Hepatocyte (in vitro differentiated cells): ENCODE data around the gene NCAPG2. TPM values are rescaled to one million over a fixed set of nuclear protein-coding genes. Genes with fewer than 3 reads are reported as not detected.

Source experiments
- DNase-seq: peaks from one replicate; pipeline ENCODE4 v3.0.0-alpha.2; 2016; ENCODE audit warnings: low spot score
- H2AFZ ChIP-seq: fragments of 200-600 bp; sonication (generic); 2 replicates; pipeline ENCODE4 v1.6.0; 2016; ENCODE audit warnings: antibody characterized with exemption, mild to moderate bottlenecking
- H3K27ac ChIP-seq: fragments of 200-600 bp; sonication (generic); 2 replicates; pipeline ENCODE4 v1.5.1; 2016; ENCODE audit warnings: mild to moderate bottlenecking
- H3K27me3 ChIP-seq: fragments of 200-600 bp; sonication (generic); 2 replicates; pipeline ENCODE4 v1.6.1; 2016
- H3K36me3 ChIP-seq: fragments of 200-600 bp; sonication (generic); replicated peaks from 2 replicates; pipeline ENCODE4 v1.5.1; 2016; ENCODE audit warnings: low read depth; ENCODE audit not compliant: insufficient read depth
- H3K4me1 ChIP-seq: fragments of 200-600 bp; sonication (generic); 2 replicates; pipeline ENCODE4 v1.5.1; 2016; ENCODE audit warnings: mild to moderate bottlenecking, moderate library complexity; ENCODE audit not compliant: insufficient read depth
- H3K4me2 ChIP-seq: fragments of 200-600 bp; sonication (generic); 2 replicates; pipeline ENCODE4 v1.6.0; 2016
- H3K4me3 ChIP-seq: fragments of 200-600 bp; sonication (generic); 2 replicates; pipeline ENCODE4 v1.5.1; 2016; ENCODE audit warnings: mild to moderate bottlenecking
- H3K79me2 ChIP-seq: fragments of 200-600 bp; sonication (generic); 2 replicates; pipeline ENCODE4 v1.6.0; 2017; ENCODE audit warnings: mild to moderate bottlenecking
- H3K9me2 ChIP-seq: fragments of 200-600 bp; sonication (generic); replicated peaks from 2 replicates; pipeline ENCODE4 v1.6.0; 2017; ENCODE audit warnings: mild to moderate bottlenecking; ENCODE audit not compliant: insufficient read depth
- H3K9me3 ChIP-seq: fragments of 200-600 bp; sonication (generic); 2 replicates; pipeline ENCODE4 v1.5.1; 2016; ENCODE audit warnings: low read depth, mild to moderate bottlenecking
- H4K20me1 ChIP-seq: fragments of 200-600 bp; sonication (generic); 2 replicates; pipeline ENCODE4 v1.6.0; 2016; ENCODE audit warnings: mild to moderate bottlenecking; ENCODE audit not compliant: insufficient read depth, poor library complexity, severe bottlenecking
- EZH2 ChIP-seq: fragments of 200-600 bp; sonication (generic); IDR thresholded peaks from 2 replicates; pipeline ENCODE4 v1.6.1; 2016; ENCODE audit warnings: antibody characterized with exemption, mild to moderate bottlenecking, borderline replicate concordance
- EZH2phosphoT487 ChIP-seq: fragments of 200-600 bp; sonication (generic); IDR thresholded peaks from one replicate; pipeline ENCODE4 v1.6.1; 2018; ENCODE audit warnings: antibody characterized with exemption, mild to moderate bottlenecking, low read depth, moderate library complexity; ENCODE audit not compliant: unreplicated experiment, severe bottlenecking
- WGBS: methylation state at CpG from one replicate; pipeline ENCODE4 v1.1.6; 2016; ENCODE audit warnings: low lambda C conversion rate; ENCODE audit errors: missing lambda C conversion rate; 5-methylcytosine and 5-hydroxymethylcytosine counted together
- polyA plus RNA-seq: library from polyadenylated mRNA; unstranded; fragments of >200 nt; fragmentation: Nextera tagmentation; extraction: Ambion mirVana; gene quantifications from 2 replicates; pipeline ENCODE4 v1.2.1, GENCODE V29; 2016
- total RNA-seq: library from RNA; depleted of rRNA; stranded (reverse); fragments of >200 nt; gene quantifications from 2 replicates; pipeline ENCODE4 v1.2.3, GENCODE V29; 2014
- TF ChIP-seq, protein P1 (sequence below): fragments of 200-600 bp; sonication (generic); IDR thresholded peaks from 2 replicates; pipeline ENCODE4 v1.5.1; 2016; ENCODE audit warnings: antibody characterized with exemption, mild to moderate bottlenecking; ENCODE audit not compliant: poor library complexity

Gene NCAPG2
- total and polyA plus RNA-seq, 2 experiments from 2014 or later, result 6.2 to 9.5 TPM

DNA sequence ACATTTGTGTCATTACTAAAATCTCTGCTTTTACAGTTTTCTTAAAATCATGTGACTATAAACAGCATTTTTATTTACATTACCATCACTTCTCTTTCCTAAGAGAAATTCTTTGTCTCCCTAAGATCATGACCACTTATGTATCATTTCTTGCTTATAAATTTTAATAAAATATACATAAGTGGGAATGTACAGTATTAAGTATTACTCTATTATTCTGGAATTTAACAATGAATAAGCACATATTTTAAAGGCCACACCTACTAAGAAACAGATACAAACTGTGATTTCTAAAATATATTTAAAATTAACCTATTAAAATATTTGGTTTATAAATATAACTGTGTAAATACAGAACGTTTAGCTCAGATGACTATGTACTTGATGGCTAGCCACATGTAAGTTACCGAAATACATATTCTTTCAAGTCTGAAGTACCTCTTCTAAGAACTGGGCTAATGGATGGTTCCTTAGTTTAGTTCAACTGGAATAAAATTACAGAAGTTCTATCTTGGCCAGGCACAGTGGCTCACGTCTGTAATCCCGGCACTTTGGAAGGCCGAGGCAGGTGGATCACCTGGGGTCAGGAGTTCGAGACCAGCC, 83.7 kb downstream of the NCAPG2 start:
- TF ChIP-seq EZH2phosphoT487, result no peak
- Histone ChIP-seq H3K4me3 (no peak overlapping the region), H3K4me2 (no peak overlapping the region), H3K9me3 (no peaks in the 10 kb centered on the region), H4K20me1 (no peaks in the 10 kb centered on the region), H3K4me1 (no peaks in the 10 kb centered on the region), H2AFZ (no peak overlapping the region), H3K27ac (no peak overlapping the region), H3K27me3 (no peaks in the 10 kb centered on the region), H3K9me2 (no peaks in the 10 kb centered on the region), H3K79me2 (no peaks in the 10 kb centered on the region), H3K36me3 (no peaks in the 10 kb centered on the region)
- 94% methylated on average over 6 of the region's 6 CpGs for WGBS
- DNase-seq, result no peak

DNA sequence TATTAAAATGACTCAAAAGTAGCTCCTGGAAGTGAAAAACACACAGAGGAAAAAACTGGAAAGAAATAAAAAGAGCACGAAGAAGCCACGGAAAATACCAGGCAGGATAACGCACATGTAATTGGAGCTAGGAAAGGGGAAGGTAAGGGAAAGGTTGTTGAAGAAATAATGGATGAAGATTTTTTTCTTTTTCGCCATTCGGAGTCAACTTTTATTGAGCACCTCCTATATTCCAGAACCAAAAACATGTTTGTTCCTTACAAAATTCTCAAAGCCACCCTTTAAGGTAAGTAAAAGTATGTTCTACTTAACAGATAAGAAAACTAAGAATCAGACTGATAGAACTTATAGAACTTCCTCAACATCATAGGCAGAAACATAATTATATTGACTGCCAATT, 84.2 kb downstream of the NCAPG2 start:
- Histone ChIP-seq H3K9me2 (no peaks in the 10 kb centered on the region), H3K36me3 (no peaks in the 10 kb centered on the region), H3K4me1 (no peaks in the 10 kb centered on the region), H3K79me2 (no peaks in the 10 kb centered on the region), H3K4me3 (no peak overlapping the region), H3K27ac (no peak overlapping the region), H2AFZ (no peak overlapping the region), H3K4me2 (no peak overlapping the region), H3K9me3 (no peaks in the 10 kb centered on the region), H3K27me3 (no peaks in the 10 kb centered on the region), H4K20me1 (no peaks in the 10 kb centered on the region)
- TF ChIP-seq, protein P1, sequence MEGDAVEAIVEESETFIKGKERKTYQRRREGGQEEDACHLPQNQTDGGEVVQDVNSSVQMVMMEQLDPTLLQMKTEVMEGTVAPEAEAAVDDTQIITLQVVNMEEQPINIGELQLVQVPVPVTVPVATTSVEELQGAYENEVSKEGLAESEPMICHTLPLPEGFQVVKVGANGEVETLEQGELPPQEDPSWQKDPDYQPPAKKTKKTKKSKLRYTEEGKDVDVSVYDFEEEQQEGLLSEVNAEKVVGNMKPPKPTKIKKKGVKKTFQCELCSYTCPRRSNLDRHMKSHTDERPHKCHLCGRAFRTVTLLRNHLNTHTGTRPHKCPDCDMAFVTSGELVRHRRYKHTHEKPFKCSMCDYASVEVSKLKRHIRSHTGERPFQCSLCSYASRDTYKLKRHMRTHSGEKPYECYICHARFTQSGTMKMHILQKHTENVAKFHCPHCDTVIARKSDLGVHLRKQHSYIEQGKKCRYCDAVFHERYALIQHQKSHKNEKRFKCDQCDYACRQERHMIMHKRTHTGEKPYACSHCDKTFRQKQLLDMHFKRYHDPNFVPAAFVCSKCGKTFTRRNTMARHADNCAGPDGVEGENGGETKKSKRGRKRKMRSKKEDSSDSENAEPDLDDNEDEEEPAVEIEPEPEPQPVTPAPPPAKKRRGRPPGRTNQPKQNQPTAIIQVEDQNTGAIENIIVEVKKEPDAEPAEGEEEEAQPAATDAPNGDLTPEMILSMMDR, result no peak
- TF ChIP-seq EZH2phosphoT487 (no peak), EZH2 (no peak)
- DNase-seq, result no peak
- 96% methylated on average over 5 of the region's 5 CpGs for WGBS

DNA sequence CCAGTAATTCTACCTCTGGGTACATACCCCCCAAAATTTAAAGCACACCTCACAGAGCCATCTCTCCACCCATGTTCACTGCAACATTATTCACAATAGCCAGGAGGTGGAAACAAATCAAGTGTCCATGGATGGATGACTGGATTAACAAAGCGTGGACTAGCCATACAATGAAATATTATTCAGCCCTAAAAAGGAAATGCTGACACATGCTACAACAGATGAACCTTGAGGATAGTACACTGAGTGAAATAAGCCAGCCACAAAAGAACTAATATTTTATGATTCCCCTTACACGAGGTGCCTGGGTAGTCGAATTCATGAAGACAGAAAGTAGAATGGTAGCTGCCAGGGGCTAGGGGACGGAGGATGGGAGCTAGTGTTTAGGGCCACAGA, 85.9 kb downstream of the NCAPG2 start:
- H3K4me2 ChIP-seq, result no peak overlapping the region
- no peak overlapping the region for H3K27ac ChIP-seq
- no peaks in the 10 kb centered on the region for H3K36me3 ChIP-seq
- no peaks in the 10 kb centered on the region for H3K27me3 ChIP-seq
- no peak for TF ChIP-seq EZH2phosphoT487
- no peak for TF ChIP-seq EZH2
- TF ChIP-seq, protein P1, result no peak
- no peaks in the 10 kb centered on the region for H3K9me3 ChIP-seq
- H2AFZ ChIP-seq, result no peak overlapping the region
- WGBS, result 95% methylated on average over 4 of the region's 4 CpGs
- H3K9me2 ChIP-seq, result no peaks in the 10 kb centered on the region
- no peaks in the 10 kb centered on the region for H4K20me1 ChIP-seq
- no peaks in the 10 kb centered on the region for H3K4me1 ChIP-seq
- DNase-seq, result no peak
- H3K79me2 ChIP-seq, result no peaks in the 10 kb centered on the region
- H3K4me3 ChIP-seq, result no peak overlapping the region

DNA sequence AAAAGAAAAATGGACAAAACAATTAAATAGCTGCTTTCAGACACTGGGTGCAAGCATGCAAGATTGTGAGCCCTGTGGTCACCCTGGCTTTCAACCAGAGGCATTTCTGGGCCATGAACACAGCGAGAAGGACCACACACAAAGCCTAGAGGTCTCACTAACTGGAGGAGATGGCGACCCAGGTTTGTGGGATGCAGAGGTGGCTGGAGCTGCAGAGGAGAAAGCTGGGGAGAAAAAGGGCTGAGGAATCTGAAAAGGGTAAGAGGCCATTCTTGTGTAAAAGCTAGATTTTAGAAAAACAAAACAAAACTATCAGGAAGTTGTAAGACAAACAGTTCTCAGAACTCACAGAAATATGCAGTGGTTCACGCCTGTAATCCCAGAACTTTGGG, 86.9 kb downstream of the NCAPG2 start:
- TF ChIP-seq EZH2phosphoT487, result no peak
- no peak for TF ChIP-seq EZH2
- TF ChIP-seq, protein P1, result no peak
- no peaks in the 10 kb centered on the region for H3K4me1 ChIP-seq
- no peaks in the 10 kb centered on the region for H3K9me2 ChIP-seq
- no peaks in the 10 kb centered on the region for H3K79me2 ChIP-seq
- no peak overlapping the region for H3K4me2 ChIP-seq
- no peaks in the 10 kb centered on the region for H3K27me3 ChIP-seq
- H3K27ac ChIP-seq, result no peak overlapping the region
- H4K20me1 ChIP-seq, result no peaks in the 10 kb centered on the region
- no peaks in the 10 kb centered on the region for H3K36me3 ChIP-seq
- no peak overlapping the region for H2AFZ ChIP-seq
- no peak for DNase-seq
- no peaks in the 10 kb centered on the region for H3K9me3 ChIP-seq
- WGBS, result 90% methylated on average over 3 of the region's 3 CpGs
- no peak overlapping the region for H3K4me3 ChIP-seq
